GM18520 (cell line): ENCODE results near the gene RPAIN.
A peak's percentile ranks its signal among the peaks of the same experiment; 100 is the strongest.
"Not testable (repeated sequence)": the region's sequence is repeated elsewhere in the genome, so short reads cannot be mapped to it uniquely, and the experiment has no call there.

Experiments
- ATAC-seq: cut with Tn5 transposase; IDR thresholded peaks from one replicate; pipeline ENCODE4 v1.9.1; 2021; ENCODE audit not compliant: unreplicated experiment

Gene RPAIN

DNA sequence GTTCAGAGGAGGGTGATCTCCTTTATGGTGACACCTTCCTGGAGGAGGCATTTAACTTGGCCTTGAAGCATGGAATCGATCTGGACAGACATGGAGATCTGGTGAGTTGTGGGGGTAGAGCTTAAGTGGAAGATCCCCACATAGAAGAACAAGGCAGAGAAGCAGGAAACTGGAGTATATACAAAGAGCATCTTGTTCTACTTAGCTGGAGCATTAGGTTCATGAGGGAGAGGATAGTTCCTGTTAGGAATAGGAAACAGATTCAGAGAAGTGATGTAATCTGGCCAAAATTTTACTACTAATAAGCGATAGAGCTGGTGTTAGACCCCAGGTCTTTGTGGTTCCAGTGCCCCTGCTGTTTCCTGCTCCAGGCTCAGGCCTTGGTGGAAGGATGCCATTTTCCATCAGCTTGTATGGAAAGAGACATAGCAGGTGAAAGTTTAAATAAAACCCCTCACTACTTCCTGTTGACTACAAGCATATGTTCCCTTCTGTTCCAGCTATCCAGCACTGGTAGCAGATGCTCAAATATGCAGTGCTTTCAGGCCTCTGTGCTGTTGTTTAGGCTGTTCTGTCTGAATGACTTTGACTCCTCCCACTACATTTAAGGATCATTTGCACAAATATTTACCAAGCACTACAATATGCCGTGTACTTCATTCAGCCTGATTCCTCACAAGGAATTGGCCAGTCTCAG is 9.4 kb downstream of the RPAIN start:
- ATAC-seq: no peak

GRCh38 chr17:5430413-5430999 is 10.5 kb downstream of the RPAIN start:
- ATAC-seq: no peak

DNA sequence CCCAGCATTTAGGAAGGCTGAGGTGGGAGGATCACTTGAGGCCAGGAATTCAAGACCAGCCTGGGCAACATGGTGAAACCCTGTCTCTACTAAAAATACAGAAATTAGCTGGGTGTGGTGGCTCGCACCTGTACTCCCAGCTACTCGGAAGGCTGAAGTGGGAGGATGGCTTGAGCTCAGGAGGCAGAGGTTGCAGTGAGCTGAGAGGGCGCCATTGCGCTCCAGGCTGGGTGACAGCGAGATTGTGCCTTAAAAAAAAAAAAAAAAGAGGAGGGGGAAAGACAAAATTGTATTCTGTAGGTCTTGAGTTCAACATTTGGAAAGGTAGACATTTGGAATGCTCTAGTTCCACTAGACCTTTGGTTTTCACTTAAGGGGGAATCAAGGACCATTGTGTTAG is 11.3 kb downstream of the RPAIN start:
- not testable (repeated sequence) for ATAC-seq

GRCh38 chr17:5431949-5432556 is 12.1 kb downstream of the RPAIN start:
- ATAC-seq: no peak

DNA sequence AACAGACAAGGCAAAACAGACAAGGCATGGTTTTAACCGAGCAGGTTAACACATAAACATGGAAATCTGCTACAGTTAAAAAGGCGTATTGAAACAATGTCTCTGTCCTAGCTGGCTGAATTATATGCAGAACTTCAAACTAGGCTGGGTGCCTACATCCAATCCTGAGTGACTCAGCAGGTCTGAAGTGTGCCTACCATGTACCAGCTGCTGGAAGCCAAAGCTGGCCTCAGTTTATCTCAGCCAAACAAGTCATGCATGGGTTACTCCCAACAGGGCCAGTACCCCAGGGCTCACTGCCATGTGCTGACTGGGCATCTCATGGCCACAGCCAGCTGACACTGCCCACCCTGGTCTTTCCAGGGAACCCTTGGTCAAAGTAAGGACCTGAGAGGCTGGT is 15.0 kb downstream of the RPAIN start:
- no peak for ATAC-seq

DNA sequence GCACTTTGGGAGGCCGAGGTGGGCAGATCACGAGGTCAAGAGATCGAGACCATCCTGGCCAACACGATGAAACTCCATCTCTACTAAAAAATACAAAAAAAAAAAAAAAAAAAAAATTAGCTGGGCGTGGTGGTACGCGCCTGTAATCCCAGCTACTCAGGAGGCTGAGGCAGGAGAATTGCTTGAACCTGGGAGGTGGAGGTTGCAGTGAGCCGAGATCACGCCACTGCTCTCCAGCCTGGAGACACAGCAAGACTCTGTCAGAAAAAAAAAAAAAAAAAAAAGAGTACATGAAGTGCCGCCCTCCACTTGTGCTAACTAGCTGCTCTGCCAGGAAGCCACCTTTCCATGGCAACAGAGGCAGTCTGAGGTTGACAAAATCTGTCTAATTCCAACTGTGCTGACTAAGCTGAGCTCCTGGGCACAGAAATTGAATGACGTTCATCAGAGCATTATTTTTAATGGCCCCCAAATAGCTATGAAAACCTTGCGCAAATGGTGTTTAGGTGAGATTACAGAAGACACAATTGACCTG is 15.9 kb downstream of the RPAIN start:
- ATAC-seq: not testable (repeated sequence)

DNA sequence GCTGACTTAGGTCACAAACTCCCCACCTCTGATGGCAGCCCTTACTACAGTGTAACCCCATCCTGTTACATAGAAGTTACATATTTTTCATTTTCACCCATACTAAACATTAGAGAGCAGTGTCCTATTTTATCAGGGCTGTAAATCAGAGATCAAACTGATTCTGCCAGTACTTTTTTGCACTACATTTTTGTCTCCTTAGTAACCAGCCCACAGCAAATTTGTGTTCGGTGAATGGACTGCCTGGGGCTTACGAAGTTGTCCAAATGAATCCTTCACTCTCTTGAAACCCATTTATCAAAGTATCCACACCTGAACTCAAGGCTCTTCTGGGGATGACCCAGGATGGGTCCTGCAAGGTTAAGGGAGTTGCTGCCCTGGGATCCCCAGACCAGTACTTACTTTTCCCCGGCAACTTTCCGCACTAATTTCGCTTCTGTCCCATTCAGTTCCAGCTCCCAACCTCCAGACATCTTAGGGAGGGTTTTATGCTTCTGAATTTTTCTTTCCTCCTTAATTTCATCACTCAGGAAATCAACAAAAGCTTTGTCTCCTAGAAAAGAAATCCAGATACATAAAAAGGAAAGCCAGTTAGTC is 17.8 kb downstream of the RPAIN start:
- ATAC-seq: no peak

GRCh38 chr17:5438716-5439445 is 18.9 kb downstream of the RPAIN start, which contains the start of gene C1QBP:
C1QBP (minus strand) TSS chr17:5439155; CDS start chr17:5439073, 82 bp downstream.
- peak; percentile 83 for ATAC-seq

DNA sequence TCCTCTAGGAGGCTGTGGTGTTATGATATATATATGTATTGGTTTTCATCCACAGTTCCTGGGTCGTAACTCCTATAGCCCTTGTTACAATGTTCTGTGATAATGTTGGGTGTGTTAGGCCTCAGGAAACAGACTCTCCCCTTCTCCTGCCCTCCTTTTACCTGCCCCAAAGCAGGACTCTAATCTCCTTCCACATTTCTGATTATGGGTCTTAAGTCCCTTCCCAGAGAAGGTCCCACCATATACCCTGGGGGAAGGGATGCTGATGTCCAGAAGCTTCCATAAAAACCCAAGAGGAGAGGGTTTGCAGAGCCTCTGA is 19.4 kb downstream of the RPAIN start:
- no peak for ATAC-seq

DNA sequence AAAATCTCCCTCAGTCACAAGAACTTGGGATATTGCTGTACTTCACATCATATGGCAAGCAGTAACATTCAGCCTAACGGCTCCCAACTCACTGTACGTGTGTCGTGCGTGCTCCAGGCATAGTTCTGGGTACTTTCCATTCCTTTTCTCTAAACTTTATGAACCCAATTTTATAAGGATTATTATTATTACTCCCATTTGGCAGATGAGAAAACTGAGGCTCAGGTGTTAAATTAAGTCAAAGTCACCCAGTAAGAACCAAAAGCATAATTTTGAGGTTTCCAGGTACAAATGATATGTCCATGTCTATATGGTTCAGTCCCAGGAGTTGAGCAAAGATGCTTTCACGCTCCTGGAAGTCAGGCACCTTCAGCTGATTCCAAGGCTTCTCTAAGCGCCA is 23.7 kb downstream of the RPAIN start:
- ATAC-seq: no peak

GRCh38 chr17:5444209-5444608 is 24.2 kb downstream of the RPAIN start:
- no peak for ATAC-seq

- no peak for ATAC-seq
These were observed 26.8 kb downstream of the RPAIN start for GRCh38 chr17:5446786-5447185.

DNA sequence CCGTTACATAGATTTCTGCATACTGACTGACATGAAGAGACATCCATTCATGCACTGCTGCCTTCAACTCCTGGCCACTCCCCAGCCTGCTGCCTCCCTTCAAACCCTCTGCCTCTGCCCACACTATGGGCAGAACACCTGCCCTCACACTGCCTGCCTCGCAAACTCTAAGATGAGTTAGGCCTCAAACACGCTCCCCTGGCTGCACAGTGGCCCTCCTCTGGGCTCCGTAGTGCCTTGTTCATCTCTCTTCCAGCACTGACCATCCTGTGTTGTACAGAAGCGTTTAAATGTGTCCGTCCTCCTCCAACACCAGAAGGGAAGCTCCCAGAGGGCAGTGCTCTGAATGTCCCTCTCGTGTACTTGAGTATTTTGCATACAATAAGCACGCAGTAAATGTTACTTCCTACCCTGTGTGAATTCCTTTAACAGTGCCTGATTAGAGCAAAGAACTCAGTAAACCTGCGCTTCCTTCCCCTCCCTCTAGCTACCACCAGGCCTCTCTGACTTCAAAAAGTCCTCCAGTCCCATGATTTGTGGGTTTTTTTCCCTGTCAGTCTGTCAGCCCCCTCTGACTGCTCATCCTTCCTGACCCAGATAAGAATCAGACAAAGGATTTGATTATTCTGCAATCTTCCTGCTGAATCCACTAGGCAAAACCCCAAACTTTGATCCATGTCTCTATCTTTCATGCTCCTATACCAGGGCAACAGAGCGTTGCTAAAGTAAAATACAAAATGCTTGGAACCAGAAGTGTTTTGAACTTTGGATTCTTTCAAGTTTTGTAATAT is 44.9 kb downstream of the RPAIN start:
- no peak for ATAC-seq

DNA sequence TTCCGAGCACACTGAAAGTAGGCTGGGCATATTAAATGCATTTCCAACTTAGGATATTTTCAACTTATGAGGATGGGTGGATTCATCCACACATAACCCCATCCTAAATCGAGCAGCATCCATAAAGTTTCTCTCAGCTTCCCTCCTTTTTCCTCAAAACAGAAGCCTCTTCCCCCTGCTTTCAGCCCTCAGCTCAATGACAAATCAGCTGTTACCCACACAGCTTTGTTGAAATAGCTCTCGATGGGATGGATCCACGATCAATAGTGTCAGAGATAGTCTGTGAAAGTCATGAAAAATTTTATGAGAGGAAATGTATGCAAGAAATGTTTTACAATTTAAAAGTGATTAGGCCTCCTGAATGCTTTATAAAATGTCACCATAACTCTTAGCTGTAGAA is 46.3 kb downstream of the RPAIN start:
- no peak for ATAC-seq

DNA sequence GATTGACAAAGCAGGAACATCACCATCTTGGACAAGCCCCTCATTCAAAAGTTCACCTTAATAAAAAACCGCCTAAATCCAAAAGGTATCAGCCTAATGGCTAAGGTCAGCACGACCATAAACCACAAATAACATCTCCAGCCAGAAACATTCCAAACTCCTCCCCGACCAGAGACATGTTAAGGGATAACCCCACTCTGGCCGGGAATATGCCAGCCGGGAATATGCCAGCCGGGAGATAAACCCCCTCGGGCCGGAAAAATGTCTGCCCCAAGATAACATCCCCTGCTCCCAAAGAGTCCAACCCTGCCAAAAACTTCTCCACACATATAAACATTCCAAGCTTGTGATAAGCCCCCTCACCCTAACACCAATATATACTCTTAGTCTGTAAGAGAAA is 47.4 kb downstream of the RPAIN start:
- ATAC-seq: no peak

DNA sequence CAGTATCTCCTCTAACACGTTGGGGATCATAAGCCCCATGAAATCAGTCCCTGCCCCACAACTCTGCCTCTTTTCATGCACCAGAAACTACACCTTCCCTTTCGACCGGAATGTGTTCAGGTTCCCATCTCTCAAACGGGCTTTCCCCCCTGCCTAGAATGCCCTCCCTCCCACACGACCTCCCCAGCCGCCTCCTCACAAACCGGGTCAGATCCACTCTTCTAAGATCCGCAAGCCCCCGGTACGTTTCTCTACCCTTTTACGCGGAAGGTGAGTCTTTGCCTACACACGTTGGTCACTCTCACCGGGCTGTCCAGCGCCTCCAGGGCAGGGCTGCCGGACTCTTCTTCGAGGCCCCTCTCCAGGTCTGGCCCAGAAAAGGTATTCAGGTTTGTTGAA is 48.1 kb downstream of the RPAIN start:
- no peak for ATAC-seq

DNA sequence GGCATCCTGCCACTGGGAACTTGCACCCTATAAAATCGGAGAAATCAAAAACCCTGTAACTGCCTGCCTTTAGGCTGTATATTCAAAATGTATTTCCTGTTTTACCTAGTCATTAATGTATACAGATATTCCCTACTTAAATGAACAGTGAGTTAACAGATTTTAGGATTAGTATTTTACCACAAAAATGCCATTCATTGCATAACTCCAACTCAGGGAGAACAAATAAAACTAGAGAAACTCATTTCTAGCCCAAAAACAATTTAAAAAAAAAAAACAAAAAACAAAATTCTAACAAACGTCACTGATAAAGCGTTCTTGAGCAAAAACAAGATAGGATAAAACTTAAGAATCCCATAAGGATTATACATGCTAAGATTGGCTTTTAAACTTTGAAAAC is 52.5 kb downstream of the RPAIN start:
- ATAC-seq: no peak

- ATAC-seq: no peak
These were observed 53.9 kb downstream of the RPAIN start for GRCh38 chr17:5473906-5474305.

- ATAC-seq: no peak
These were observed 59.0 kb downstream of the RPAIN start for GRCh38 chr17:5478992-5479391.

DNA sequence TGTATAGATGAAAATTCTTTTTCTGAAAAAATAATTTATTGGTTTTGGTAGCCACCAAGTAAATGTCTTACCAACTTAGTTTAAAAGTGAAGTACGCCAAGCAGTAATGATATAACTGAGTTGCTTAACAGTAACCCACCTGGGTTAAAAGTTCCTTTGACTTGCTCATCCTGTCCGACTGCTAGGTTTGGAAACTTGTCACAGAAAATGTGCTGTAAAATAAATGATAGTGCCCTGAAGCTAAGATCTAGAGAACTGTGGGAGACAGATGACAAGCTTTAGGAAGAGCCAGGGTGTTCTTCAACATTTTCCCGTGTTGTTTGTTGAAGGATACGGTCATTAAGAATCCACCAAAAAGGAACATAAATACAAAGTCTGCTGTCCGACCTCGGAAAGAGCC is 61.0 kb downstream of the RPAIN start:
- ATAC-seq: no peak

- no peak for ATAC-seq
These were observed 61.5 kb downstream of the RPAIN start for GRCh38 chr17:5481451-5481850.
